Activated T-cell treated with anti-CD3 and anti-CD28 coated beads, Interleukin-2, amount 50 U/mL, for 48 hours (primary cell): ENCODE data around the gene TMEM167A.

Experiments
- DNase-seq, 2 experiments: peaks; one replicate each; pipeline ENCODE4 v3.0.0-alpha.2; 2020

TMEM167A gene

DNA sequence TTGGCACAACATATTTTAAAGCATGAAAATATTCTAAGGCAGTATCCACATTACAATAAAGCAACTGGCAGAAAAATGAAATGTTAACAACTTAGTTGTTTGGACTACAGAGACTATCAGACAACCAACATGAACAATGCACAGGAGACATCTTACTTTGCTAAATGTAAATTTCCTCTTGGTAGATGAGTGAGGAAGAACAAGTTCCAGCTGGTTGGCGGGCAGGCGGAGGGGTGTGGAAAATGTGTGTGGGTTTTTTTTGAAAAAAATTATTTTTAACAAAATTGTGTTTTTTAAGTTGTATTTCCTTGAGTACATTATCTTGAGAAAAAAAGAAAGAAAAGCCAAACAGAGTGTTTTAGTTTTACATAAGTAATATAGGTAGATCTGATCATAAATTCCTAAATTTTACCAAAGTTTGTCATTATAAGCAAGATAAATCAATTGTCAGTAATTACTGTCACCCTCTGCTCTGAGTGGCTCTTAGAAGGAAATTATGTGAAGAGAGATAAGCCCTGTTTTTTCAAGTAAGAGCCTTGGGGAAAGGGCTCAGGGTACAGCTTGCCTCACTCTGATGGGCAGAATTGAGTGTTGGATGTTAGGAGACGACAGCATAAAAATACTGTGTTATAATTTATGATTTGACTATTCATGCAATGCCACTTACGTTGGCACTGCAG lies 42.5 kb downstream of the TMEM167A start:
- DNase-seq = no peak

DNA sequence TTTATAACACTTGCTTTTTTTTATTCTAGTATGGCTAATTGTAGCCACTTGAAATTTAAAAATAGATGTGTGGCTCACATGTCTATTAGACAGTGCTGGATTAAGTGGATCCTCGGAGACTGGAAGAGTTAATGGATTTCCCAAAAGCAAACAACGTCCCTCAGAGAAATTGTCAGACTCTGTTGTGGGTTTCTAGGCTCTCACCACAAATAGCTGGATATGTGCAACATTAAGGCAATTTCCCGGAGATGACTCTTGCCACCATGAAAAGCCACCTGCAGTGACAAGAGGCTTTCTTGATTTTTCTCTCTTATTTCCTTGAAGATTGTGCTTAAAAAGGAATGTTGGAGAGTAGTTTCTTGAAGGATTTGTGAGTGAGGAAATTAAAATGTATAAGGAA lies 43.2 kb downstream of the TMEM167A start:
- DNase-seq = no peak

DNA sequence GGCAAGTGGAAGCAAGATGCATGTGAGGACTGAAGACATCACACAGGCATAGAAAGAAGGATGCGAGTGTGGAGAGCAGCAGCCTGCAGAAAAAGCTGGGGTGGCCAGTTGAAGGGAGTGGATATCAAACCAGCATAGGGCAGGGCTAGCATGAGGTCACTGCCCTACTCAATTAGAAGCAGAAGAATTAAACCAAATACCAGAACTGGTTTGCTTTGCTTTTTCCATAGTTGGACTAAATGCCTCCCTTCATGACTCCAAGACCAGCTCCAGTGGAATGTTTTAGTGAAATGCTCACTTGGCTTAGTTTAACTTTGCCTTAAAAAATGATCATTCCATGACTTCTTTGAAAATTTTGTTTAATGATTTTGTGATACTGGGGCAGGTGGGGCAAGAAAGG lies 45.8 kb downstream of the TMEM167A start:
- no peak for DNase-seq

DNA sequence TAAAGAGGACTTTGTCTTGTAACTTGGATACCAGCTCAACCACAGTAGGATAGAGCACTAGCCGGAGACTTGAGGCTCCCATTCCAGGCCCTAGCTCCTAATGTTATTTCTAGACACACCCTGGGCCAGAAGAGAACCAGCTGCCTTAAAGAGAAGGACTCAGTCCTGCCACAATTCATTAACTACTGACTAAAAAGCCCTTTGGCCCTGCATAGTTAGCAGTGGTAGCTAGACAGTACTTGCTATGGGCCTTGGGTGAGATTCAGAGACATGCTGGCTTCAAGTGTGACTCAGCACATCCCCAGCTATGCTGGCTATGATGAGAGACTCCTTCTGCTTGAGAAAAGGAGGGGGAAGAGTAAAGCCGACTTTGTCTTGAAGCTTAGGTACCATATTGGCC lies 47.3 kb downstream of the TMEM167A start:
- DNase-seq = no peak

DNA sequence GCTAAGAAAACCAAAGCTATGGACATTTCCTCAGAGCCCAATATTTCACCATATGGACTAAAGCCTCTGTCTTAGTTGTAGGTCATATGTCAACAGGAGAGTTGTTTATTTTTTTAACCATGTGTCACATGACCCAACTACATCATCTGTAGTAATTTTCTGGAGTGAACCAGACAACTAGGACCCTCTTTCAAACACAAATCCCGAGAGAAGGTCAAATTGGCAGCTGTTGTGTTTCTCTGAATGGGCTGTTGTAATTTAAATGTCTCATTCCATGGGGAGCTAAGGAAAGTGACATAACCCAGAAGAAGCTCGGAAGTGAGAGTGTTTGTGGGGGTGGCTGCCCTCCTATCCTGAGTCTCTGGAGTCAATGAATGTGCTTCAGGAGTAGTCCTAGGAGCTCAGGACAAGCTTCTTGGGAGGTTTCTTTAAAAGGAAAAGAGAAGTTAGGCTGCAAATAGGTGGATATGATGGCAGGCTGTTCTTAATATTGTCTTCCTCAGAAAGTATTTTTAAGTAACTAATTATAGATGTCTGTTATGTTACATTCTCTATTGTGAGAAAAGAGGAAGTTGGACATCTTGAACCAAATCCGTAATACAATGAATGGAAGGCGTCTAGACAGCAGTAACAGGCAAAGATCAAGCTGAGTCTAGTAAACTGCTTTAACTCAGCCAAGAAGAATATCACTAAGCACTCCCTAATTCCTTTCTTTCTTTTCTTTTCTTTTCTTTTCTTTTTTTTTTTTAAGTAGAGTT lies 50.1 kb downstream of the TMEM167A start:
- DNase-seq = no peak

DNA sequence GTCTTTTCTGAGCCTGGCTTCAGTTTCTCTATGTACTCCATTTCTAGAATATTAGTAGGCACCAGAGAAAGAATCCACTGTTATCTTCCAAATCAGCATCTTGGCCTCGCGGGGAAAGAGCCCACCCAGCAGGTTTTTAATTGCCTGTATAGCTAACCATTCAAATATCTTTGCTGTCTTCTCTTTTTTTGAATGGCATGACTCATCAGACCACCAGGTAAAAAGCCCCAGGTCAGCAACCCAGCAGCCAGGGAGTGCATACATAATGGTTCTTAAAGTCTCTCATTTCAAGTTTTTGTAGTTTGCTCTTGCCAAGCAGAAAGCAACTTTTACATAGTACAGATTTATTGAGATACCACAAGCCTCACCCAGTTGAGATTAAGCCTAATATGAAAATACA lies 50.7 kb downstream of the TMEM167A start:
- DNase-seq = no peak

DNA sequence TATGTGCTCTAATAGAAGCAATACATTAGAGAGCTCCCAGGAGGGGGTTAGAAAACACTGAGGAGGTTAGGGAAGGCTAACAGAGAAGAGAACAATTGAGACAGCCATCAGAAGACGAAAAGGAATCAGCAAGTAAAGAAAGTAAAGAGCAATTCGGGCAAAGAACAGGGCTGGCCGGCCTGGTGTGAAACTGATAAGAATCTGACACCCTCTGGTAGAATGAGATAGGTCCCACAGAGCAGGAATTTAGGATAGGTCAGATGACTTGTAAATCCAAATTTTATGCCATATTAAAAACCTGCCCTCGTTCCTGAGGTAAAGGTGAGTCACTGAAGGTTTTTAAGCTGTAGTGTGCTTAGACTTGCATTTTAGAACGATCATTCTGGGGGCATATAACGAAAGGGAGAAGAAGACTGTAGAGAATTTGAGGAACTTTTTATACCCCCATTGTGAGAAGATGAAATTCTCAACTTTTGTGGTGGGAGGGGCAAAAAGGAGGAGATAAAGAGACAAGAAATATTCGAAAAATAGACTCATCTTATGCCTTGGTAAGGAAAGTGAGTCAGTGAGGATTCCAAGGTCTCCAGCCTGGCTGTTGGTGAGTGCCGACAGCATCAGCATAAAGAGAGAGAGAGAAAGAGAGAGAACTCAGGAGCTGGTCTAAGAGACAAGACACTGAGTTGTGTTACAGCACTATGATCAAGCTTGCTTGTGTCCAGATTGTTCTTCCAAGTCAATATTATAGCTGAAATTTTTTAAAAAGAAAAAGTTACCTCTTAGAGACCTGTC lies 51.3 kb downstream of the TMEM167A start:
- DNase-seq = no peak

DNA sequence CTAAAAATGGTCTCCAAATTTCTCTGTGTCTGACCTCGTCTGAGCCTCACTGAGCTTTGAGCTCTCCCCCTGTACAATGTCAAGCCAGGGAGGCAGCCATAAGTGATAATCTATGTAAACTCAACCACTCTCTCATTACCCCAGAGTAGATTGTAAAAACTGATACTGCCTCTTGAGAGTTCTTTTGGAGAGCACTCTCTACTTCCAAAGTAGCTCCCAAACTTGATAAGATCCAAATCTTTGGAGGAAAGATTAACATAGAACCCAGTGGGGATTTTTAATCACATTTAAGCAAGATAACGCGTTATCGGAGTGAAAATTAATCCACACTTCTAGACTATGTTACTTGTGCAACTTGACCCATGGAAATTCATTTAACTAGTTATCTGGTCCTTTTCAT lies 54.9 kb downstream of the TMEM167A start:
- DNase-seq = no peak

DNA sequence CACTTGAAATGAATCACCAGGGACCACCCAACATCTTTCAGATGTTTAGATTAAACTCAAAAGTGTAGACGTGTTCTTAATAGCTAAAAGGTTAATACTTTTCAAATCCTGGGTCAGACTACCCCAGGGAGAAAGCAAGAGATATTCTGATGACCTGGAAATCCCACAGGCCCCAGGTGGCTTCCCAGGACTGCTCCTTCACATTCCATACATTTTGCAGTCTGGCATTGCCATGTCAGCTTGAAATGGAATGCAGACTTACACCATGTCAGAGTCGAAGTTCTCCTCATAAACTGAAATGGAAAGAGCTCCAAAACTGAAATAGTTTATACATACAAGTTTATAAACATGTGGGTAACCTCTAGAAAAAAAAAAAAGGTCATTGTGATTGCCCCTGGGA lies 61.5 kb downstream of the TMEM167A start:
- DNase-seq = no peak

DNA sequence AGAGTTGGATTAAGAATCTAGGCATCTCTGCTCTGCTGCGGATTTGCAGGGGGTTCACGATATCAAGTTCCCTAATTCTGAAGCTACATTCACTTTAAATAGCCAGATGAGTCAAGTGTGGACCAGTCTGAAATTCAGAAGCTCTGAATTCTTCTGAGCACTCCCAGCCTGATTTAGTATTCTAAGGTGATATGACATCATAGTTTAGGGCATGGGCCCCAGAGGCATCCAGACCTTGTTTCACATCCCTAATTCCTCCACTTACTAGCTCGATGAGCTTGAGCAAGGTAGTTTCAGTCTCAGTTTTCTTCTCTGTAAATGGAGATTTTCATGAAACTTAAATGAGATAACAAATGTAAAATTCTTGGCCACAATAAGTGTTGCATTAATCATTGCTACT lies 65.2 kb downstream of the TMEM167A start:
- no peak for DNase-seq

DNA sequence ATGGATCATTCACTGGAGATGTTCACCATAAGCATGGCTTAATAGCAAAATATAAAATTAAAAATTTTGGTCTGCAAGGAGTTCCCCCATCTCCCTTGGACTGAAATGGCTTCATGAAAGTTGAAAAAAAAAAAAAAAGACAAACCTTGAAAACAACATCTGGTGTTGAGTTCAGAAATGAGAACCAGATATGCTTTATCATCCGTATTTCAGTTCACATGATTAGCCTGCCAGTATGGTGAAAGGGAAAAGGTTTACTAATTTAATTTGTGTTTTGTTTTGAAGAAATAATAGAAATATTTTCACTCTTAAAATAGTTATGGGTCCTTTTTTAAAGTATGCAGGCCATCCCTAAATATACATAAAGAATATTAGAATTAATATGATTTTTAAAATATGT lies 67.8 kb downstream of the TMEM167A start:
- no peak for DNase-seq

DNA sequence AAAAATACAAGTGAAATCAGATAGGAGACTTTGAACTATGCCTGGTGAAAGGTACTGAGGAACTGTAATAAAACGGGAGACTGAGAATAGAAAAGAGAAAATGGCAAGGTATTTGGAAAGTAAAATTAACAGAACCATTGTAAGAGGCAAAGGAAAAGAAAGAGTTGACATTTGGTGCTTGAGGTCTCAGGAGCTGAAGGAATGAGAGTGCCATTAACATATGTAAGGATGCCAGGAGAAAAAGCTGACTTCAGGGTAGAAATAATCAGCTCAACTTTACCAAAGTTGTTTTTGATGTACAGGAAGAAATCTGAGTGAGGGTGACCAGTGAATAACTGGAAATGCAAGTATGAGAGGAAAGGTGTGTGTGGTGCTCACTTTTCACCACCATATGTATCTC lies 69.4 kb downstream of the TMEM167A start:
- no peak for DNase-seq

DNA sequence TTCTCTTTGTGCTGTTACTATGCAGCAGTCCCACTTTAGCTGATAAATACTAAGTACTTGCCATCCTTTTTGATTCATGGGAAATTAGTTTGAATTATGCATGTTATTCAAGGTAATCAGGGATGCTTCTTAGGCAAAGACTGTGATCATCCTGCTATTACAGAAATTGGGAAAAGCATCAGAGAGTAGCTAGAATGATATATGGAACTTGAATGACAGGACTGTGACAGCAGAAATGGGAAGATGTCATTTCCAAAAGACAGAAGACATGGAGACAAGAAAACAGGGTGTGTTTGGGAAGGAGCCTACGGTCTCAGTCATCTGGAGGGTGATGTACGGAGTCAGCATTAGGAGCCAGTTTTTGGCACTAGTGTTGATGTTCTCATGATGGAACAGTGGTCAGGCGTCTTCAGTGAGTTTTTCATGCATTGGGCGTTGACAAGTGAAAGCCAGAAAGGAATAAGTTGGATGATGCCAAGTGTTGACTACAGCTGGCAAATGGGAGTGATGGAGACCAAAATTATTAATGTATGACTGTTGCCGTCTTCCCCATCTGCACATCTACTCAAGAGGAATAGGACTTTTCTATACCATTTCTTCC lies 70.4 kb downstream of the TMEM167A start:
- no peak for DNase-seq

DNA sequence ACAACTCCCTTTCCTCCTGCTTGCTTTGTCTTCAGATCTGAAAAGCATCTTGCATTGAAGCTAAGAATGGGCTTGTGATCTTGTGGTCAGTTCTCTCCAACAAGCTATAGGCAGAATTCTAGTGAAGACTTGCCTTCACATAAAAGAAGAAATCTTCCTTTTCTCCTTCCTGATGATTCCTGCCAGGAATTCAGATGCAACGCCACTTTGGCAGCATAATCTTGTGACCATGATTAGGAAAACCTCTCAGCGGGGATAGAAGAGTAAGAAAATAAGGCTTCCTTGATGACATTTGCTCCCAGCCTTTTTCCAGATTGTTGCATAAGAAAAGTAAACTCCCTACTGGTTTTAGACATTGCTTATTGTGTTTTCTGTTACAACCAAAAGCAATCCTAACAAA lies 73.4 kb downstream of the TMEM167A start:
- DNase-seq = no peak
